Astrocyte (in vitro differentiated cells and primary cell): ENCODE results near the gene CLEC2B. TPM values are rescaled to one million over a fixed set of nuclear protein-coding genes. Genes with fewer than 3 reads are reported as not detected.

ENCODE experiments used
- DNase-seq: peaks from one replicate; pipeline ENCODE4 v3.0.0-alpha.2; 2010; ENCODE audit warnings: low read depth
- FAIRE-seq: peaks from 2 replicates; lab custom pipeline; 2011; peaks lifted over from hg19 to GRCh38; lab: Jason Lieb, UNC
- H2AFZ ChIP-seq: 2 replicates; pipeline ENCODE4 v1.6.0; 2012; ENCODE audit warnings: low read depth, low read length, inconsistent platforms
- H3K27ac ChIP-seq: 2 replicates; pipeline ENCODE4 v1.5.1; 2011; ENCODE audit warnings: low read depth, low read length, inconsistent platforms
- H3K27me3 ChIP-seq: 2 replicates; pipeline ENCODE4 v1.6.0; 2011; ENCODE audit warnings: low read length, inconsistent platforms; ENCODE audit not compliant: insufficient read depth
- H3K36me3 ChIP-seq: 2 replicates; pipeline ENCODE4 v1.5.1; 2011; ENCODE audit warnings: low read length, inconsistent platforms; ENCODE audit not compliant: insufficient read depth
- H3K4me1 ChIP-seq: 2 replicates; pipeline ENCODE4 v1.5.1; 2011; ENCODE audit warnings: low read length, inconsistent platforms; ENCODE audit not compliant: insufficient read depth
- H3K4me2 ChIP-seq: 2 replicates; pipeline ENCODE4 v1.6.0; 2012; ENCODE audit warnings: low read length, inconsistent platforms
- H3K4me3 ChIP-seq: 2 replicates; pipeline ENCODE4 v1.5.1; 2011; ENCODE audit warnings: low read depth, mild to moderate bottlenecking, low read length, inconsistent platforms; ENCODE audit not compliant: insufficient read depth
- H3K79me2 ChIP-seq: 2 replicates; pipeline ENCODE4 v1.6.0; 2012; ENCODE audit warnings: mild to moderate bottlenecking, low read length, inconsistent platforms; ENCODE audit not compliant: insufficient read depth
- H3K9ac ChIP-seq: 2 replicates; pipeline ENCODE4 v1.6.0; 2012; ENCODE audit warnings: mild to moderate bottlenecking, low read length, inconsistent platforms
- H3K9me3 ChIP-seq: 2 replicates; pipeline ENCODE4 v1.5.1; 2012; ENCODE audit warnings: low read depth, mild to moderate bottlenecking, low read length, inconsistent platforms; ENCODE audit not compliant: insufficient read depth
- H4K20me1 ChIP-seq: 2 replicates; pipeline ENCODE4 v1.6.0; 2012; ENCODE audit warnings: low read length, inconsistent platforms; ENCODE audit not compliant: insufficient read depth
- H3K27ac Mint-ChIP-seq: one replicate; pipeline ENCODE4 v1.8.0; 2021; ENCODE audit warnings: mild to moderate bottlenecking, mixed read lengths; ENCODE audit not compliant: unreplicated experiment
- H3K27me3 Mint-ChIP-seq: one replicate; pipeline ENCODE4 v1.8.0; 2021; ENCODE audit warnings: low read depth, mixed read lengths; ENCODE audit not compliant: unreplicated experiment
- H3K36me3 Mint-ChIP-seq: one replicate; pipeline ENCODE4 v1.8.0; 2021; ENCODE audit warnings: low read depth, mixed read lengths; ENCODE audit not compliant: unreplicated experiment
- H3K4me1 Mint-ChIP-seq: one replicate; pipeline ENCODE4 v1.8.0; 2021; ENCODE audit warnings: low read depth, mixed read lengths; ENCODE audit not compliant: unreplicated experiment
- H3K4me3 Mint-ChIP-seq: one replicate; pipeline ENCODE4 v1.8.0; 2021; ENCODE audit warnings: mild to moderate bottlenecking, moderate library complexity, mixed read lengths; ENCODE audit not compliant: unreplicated experiment
- H3K9me3 Mint-ChIP-seq: one replicate; pipeline ENCODE4 v1.8.0; 2021; ENCODE audit warnings: mild to moderate bottlenecking, mixed read lengths; ENCODE audit not compliant: unreplicated experiment
- CTCF ChIP-seq: IDR thresholded peaks from 2 replicates; pipeline ENCODE4 v1.5.1; 2011; ENCODE audit warnings: low read depth, mild to moderate bottlenecking, inconsistent platforms, low read length, moderate library complexity; ENCODE audit not compliant: insufficient read depth
- EZH2 ChIP-seq: IDR thresholded peaks from 2 replicates; pipeline ENCODE4 v1.6.1; 2012; ENCODE audit warnings: mild to moderate bottlenecking, low read length, inconsistent platforms; ENCODE audit not compliant: insufficient read depth
- total RNA-seq: library from RNA; stranded (reverse); gene quantifications from 2 replicates; pipeline ENCODE4 v1.2.1, GENCODE V29; 2021

The CLEC2B gene
- total RNA-seq, 1 donor from 2014 or later, result not detected

GRCh38 chr12:9910716-9911421, 41.7 kb upstream of the CLEC2B start:
- H4K20me1 ChIP-seq, result no peaks in the 10 kb centered on the region
- DNase-seq (no peak), FAIRE-seq (no peak)
- Mint-ChIP-seq H3K27ac (peak overlapping the region; percentile 59), H3K36me3 (peaks cover 7% of the 10 kb centered on the region), H3K4me3 (peak overlapping the region; percentile 79), H3K9me3 (peaks cover 24% of the 10 kb centered on the region), H3K27me3 (no peaks in the 10 kb centered on the region), H3K4me1 (no peaks in the 10 kb centered on the region)
- no peak for TF ChIP-seq EZH2
- no peak for TF ChIP-seq CTCF
- H3K9ac ChIP-seq, result no peak overlapping the region
- no peaks in the 10 kb centered on the region for H3K36me3 ChIP-seq
- no peaks in the 10 kb centered on the region for H3K27me3 ChIP-seq
- no peak overlapping the region for H2AFZ ChIP-seq
- peaks cover 9% of the 10 kb centered on the region for H3K9me3 ChIP-seq
- H3K27ac ChIP-seq, result no peak overlapping the region
- H3K4me2 ChIP-seq, result no peak overlapping the region
- no peak overlapping the region for H3K4me3 ChIP-seq
- H3K4me1 ChIP-seq, result no peaks in the 10 kb centered on the region
- H3K79me2 ChIP-seq, result no peaks in the 10 kb centered on the region

GRCh38 chr12:9909724-9910123, 40.6 kb upstream of the CLEC2B start:
- Mint-ChIP-seq H3K27me3 (no peaks in the 10 kb centered on the region), H3K27ac (no peak overlapping the region), H3K4me3 (peak overlapping the region; percentile 79), H3K9me3 (peaks cover 27% of the 10 kb centered on the region), H3K4me1 (no peaks in the 10 kb centered on the region), H3K36me3 (peaks cover 7% of the 10 kb centered on the region)
- no peak overlapping the region for H2AFZ ChIP-seq
- H4K20me1 ChIP-seq, result no peaks in the 10 kb centered on the region
- no peaks in the 10 kb centered on the region for H3K79me2 ChIP-seq
- no peak for DNase-seq
- peaks cover 9% of the 10 kb centered on the region for H3K9me3 ChIP-seq
- no peak overlapping the region for H3K27ac ChIP-seq
- H3K36me3 ChIP-seq, result no peaks in the 10 kb centered on the region
- no peaks in the 10 kb centered on the region for H3K4me1 ChIP-seq
- H3K27me3 ChIP-seq, result no peaks in the 10 kb centered on the region
- H3K9ac ChIP-seq, result no peak overlapping the region
- H3K4me2 ChIP-seq, result no peak overlapping the region
- TF ChIP-seq CTCF, result no peak
- no peak for TF ChIP-seq EZH2
- no peak overlapping the region for H3K4me3 ChIP-seq
- no peak for FAIRE-seq

- no peak overlapping the region for H3K4me3 ChIP-seq
- H3K4me1 ChIP-seq, result no peaks in the 10 kb centered on the region
Observed at GRCh38 chr12:9908350-9908749, 39.2 kb upstream of the CLEC2B start.

More at GRCh38 chr12:9908350-9908749, 39.2 kb upstream of the CLEC2B start:
- Histone ChIP-seq H3K9ac (no peak overlapping the region), H3K36me3 (no peaks in the 10 kb centered on the region), H4K20me1 (no peaks in the 10 kb centered on the region), H3K9me3 (peaks cover 9% of the 10 kb centered on the region), H3K79me2 (no peaks in the 10 kb centered on the region), H3K4me2 (no peak overlapping the region), H3K27me3 (no peaks in the 10 kb centered on the region), H3K27ac (no peak overlapping the region), H2AFZ (no peak overlapping the region)
- Mint-ChIP-seq H3K9me3 (peaks cover 29% of the 10 kb centered on the region), H3K27ac (no peak overlapping the region), H3K36me3 (peaks cover 7% of the 10 kb centered on the region), H3K27me3 (no peaks in the 10 kb centered on the region), H3K4me3 (no peak overlapping the region), H3K4me1 (no peaks in the 10 kb centered on the region)
- DNase-seq (no peak), FAIRE-seq (no peak)
- TF ChIP-seq EZH2 (no peak), CTCF (no peak)
